HepG2 (cell line): ENCODE data around the gene KTI12. TPM values are rescaled to one million over a fixed set of nuclear protein-coding genes. Genes with fewer than 3 reads are reported as not detected.

Source experiments
- ATAC-seq: fragments of 200-7000 bp; cut with Tn5 transposase; 3 replicates; pipeline ENCODE4 v1.9.1; 2020; ENCODE audit warnings: mild to moderate bottlenecking, moderate library complexity
- BruUV-seq: library from RNA; stranded (reverse); fragments of 400-500 nt; replicated peaks from 2 replicates; lab custom pipeline; 2021; lab: Mats Ljungman, UMichigan
- CTCF ChIA-PET: fragments of 300-600 bp; formaldehyde crosslinking; extraction: SDS; loops from one replicate; lab custom pipeline; 2021; ENCODE audit warnings: low total read pairs, inconsistent platforms, low intra/inter-chr PET ratio; lab: Yijun Ruan, JAX
- POLR2A ChIA-PET: fragments of 350-600 bp; sonication (Branson Sonifier 250); formaldehyde crosslinking; loops from one replicate; lab custom pipeline; 2020; ENCODE audit warnings: antibody characterized with exemption, inconsistent platforms; lab: Yijun Ruan, JAX
- DNase-seq: peaks from one replicate; pipeline ENCODE4 v3.0.0-alpha.2; 2015; ENCODE audit warnings: low spot score
- FAIRE-seq: peaks from 3 replicates; lab custom pipeline; 2011; peaks lifted over from hg19 to GRCh38; lab: Jason Lieb, UNC
- H2AFZ ChIP-seq: one replicate; pipeline ENCODE4 v1.6.1; 2011; ENCODE audit warnings: low read length, inconsistent platforms
- H3K27ac ChIP-seq: fragments of 300-600 bp; 3 replicates; pipeline ENCODE4 v1.8.0; 2011; ENCODE audit warnings: mixed run types, mild to moderate bottlenecking, mixed read lengths, low read length, inconsistent platforms; ENCODE audit not compliant: insufficient read depth; ENCODE audit errors: extremely low read length
- H3K27me3 ChIP-seq, 2 experiments: fragments of 200-600 bp in 1 of 2; 2 replicates in 1 of 2; 3 replicates in 1 of 2; pipeline versions ENCODE4 v1.6.0 to v1.8.0; 2011; ENCODE audit warnings: low read length in 2 of 2, mild to moderate bottlenecking in 2 of 2, moderate library complexity in 2 of 2, inconsistent platforms in 1 of 2; ENCODE audit not compliant: insufficient read depth in 2 of 2, control insufficient read depth in 1 of 2
- H3K36me3 ChIP-seq, 2 experiments: fragments of 200-600 bp in 1 of 2; replicated peaks in 1 of 2; 2 replicates in 1 of 2; 3 replicates in 1 of 2; pipeline versions ENCODE4 v1.5.1 to v1.8.0; 2011; ENCODE audit warnings: low read length in 2 of 2, inconsistent platforms in 1 of 2; ENCODE audit not compliant: insufficient read depth in 2 of 2, control insufficient read depth in 1 of 2
- H3K4me1 ChIP-seq: 2 replicates; pipeline ENCODE4 v1.5.1; 2012; ENCODE audit warnings: low read length, inconsistent platforms; ENCODE audit not compliant: insufficient read depth
- H3K4me2 ChIP-seq: 2 replicates; pipeline ENCODE4 v1.6.0; 2011; ENCODE audit warnings: low read depth, low read length, inconsistent platforms
- H3K4me3 ChIP-seq, 3 experiments: fragments of 200-600 bp in 1 of 3; sonication (generic), shearing (Covaris generic) in 1 of 3; replicated peaks in 1 of 3; 2 replicates each; pipeline ENCODE4 v1.5.1; 2011 to 2016; ENCODE audit warnings: low read length in 3 of 3, inconsistent platforms in 2 of 3, low read depth in 2 of 3, mild to moderate bottlenecking in 2 of 3, control low read depth in 1 of 3, mixed read lengths in 1 of 3; ENCODE audit not compliant: insufficient read depth in 1 of 3
- H3K79me2 ChIP-seq: one replicate; pipeline ENCODE4 v1.6.1; 2011; ENCODE audit warnings: low read length, inconsistent platforms; ENCODE audit not compliant: insufficient read depth
- H3K9ac ChIP-seq: 2 replicates; pipeline ENCODE4 v1.6.0; 2011; ENCODE audit warnings: mild to moderate bottlenecking, low read depth, low read length, inconsistent platforms; ENCODE audit not compliant: insufficient read depth
- H3K9me3 ChIP-seq: 2 replicates; pipeline ENCODE4 v1.5.1; 2012; ENCODE audit warnings: mild to moderate bottlenecking, low read length
- H4K20me1 ChIP-seq: 2 replicates; pipeline ENCODE4 v1.6.0; 2011; ENCODE audit warnings: inconsistent platforms, mild to moderate bottlenecking, low read length, moderate library complexity; ENCODE audit not compliant: insufficient read depth
- CC2D1A ChIP-seq: sonication (generic); formaldehyde crosslinking; IDR thresholded peaks from 2 replicates; pipeline ENCODE4 v1.8.1; 2023; ENCODE audit warnings: mild to moderate bottlenecking, missing genetic modification reagents
- MEF2D ChIP-seq: sonication (generic); formaldehyde crosslinking; IDR thresholded peaks from 2 replicates; pipeline ENCODE4 v1.5.1; 2020; ENCODE audit warnings: mild to moderate bottlenecking, missing genetic modification reagents
- PHF20 ChIP-seq: sonication (generic); formaldehyde crosslinking; IDR thresholded peaks from 2 replicates; pipeline ENCODE4 v1.5.0; 2020; ENCODE audit warnings: mild to moderate bottlenecking, missing genetic modification reagents
- SAP130 ChIP-seq: IDR thresholded peaks from 2 replicates; pipeline ENCODE4 v1.6.1; 2016; ENCODE audit warnings: low read depth
- SP1 ChIP-seq, 2 experiments: fragments of 450-650 bp in 1 of 2; sonication (generic) in 1 of 2; formaldehyde crosslinking in 1 of 2; IDR thresholded peaks; 2 replicates each; pipeline versions ENCODE4 v1.4.0 to v1.6.1; 2016 to 2020; ENCODE audit warnings: missing genetic modification reagents in 1 of 2
- SP4 ChIP-seq: sonication (generic); formaldehyde crosslinking; IDR thresholded peaks from 2 replicates; pipeline ENCODE4 v1.8.1; 2023; ENCODE audit warnings: mild to moderate bottlenecking, missing genetic modification reagents
- STAT5B ChIP-seq: sonication (generic); formaldehyde crosslinking; IDR thresholded peaks from 2 replicates; pipeline ENCODE4 v1.4.0; 2020; ENCODE audit warnings: missing genetic modification reagents
- ZMYM4 ChIP-seq: sonication (generic); formaldehyde crosslinking; IDR thresholded peaks from 2 replicates; pipeline ENCODE4 v1.8.1; 2023; ENCODE audit warnings: mild to moderate bottlenecking, missing genetic modification reagents
- WGBS: methylation state at CpG from one replicate; pipeline ENCODE4 v1.1.6; 2017; ENCODE audit warnings: low lambda C conversion rate; 5-methylcytosine and 5-hydroxymethylcytosine counted together
- in situ Hi-C: cut with HindIII; loops from 2 replicates; pipeline ENCODE4 v1.10.0; 2017; ENCODE audit warnings: low pct_unique_long_range_greater_than_20kb; ENCODE audit not compliant: extremely low pct_ligation_motif_present
- intact Hi-C: fragments of 100-400 bp; cut with micrococcal nuclease; formaldehyde crosslinking; loops from one replicate; pipeline ENCODE4 v1.10.0; 2022; ENCODE audit not compliant: unreplicated experiment
- polyA plus RNA-seq, 8 experiments: library from polyadenylated mRNA; depleted of rRNA in 3 of 8; stranded (reverse) in 7 of 8; unstranded in 1 of 8; fragments of >200 nt; fragmentation: Illumina TruSeq in 4 of 8; extraction: Trizol in 4 of 8; gene quantifications; 2 replicates each; pipeline versions ENCODE4 v1.2.1 to v1.2.3, GENCODE V29; 2011 to 2016; ENCODE audit warnings: low read depth in 4 of 8, missing spikeins in 1 of 8, mixed read lengths in 1 of 8; ENCODE audit not compliant: insufficient read depth in 1 of 8
- total RNA-seq, 5 experiments: library from RNA; depleted of rRNA; stranded (reverse); fragments of >200 nt; fragmentation: Illumina TruSeq; extraction: Trizol; gene quantifications; 2 replicates each; pipeline ENCODE4 v1.2.3, GENCODE V29; 2016; ENCODE audit warnings: low read depth in 1 of 5
- TF ChIP-seq, protein P1 (sequence below): sonication (generic); formaldehyde crosslinking; IDR thresholded peaks from 2 replicates; pipeline ENCODE4 v1.4.0; 2020; ENCODE audit warnings: missing genetic modification reagents
- TF ChIP-seq, protein P2 (sequence below): sonication (generic); formaldehyde crosslinking; IDR thresholded peaks from 2 replicates; pipeline ENCODE4 v1.5.1; 2020; ENCODE audit warnings: mild to moderate bottlenecking, missing genetic modification reagents, moderate library complexity

KTI12 gene
- total and polyA plus RNA-seq, 2 of the 13 experiments (the other 11 are each of a cell fraction or from before 2014, with no cell fraction given): 7.4 to 10.2 TPM

DNA sequence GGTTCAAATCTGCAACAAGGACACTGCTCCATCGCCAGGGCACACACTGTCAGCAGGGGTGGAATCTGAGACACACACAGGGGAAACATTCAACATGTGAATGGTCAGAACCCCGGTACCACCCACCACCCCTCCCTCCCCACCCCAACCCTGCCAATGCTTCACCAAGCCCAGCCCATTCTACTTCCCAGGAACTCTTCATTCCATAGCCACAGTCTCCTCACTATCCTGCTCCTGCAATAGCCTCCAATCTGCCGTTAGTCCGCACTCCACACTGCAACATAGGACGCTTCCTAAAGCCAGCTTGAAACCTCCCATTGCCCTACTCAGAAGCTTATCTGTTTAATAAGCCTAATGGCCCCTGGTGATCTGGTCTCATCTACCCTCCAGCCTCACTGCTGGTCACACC lies 35.6 kb downstream of the KTI12 start:
- TF ChIP-seq MEF2D (CRISPR knock-in tag): no peak
- no peak for TF ChIP-seq ZMYM4 (CRISPR knock-in tag)
- TF ChIP-seq CC2D1A: no peak
- no peak for TF ChIP-seq PHF20
- TF ChIP-seq STAT5B (CRISPR knock-in tag): no peak
- TF ChIP-seq, all 625 proteins: peak for 0
- Histone ChIP-seq H4K20me1 (no peaks in the 10 kb centered on the region), H3K9ac (no peak overlapping the region), H2AFZ (no peak overlapping the region), H3K9me3 (no peaks in the 10 kb centered on the region), H3K4me2 (no peak overlapping the region), H3K4me1 (peaks cover 5% of the 10 kb centered on the region; the same call in 1 of the 2 replicates), H3K4me3 (no peak overlapping the region), H3K27me3 (peaks cover 0 to 23% of the 10 kb centered on the region in 2 experiments), H3K27ac (no peak overlapping the region), H3K79me2 (no peaks in the 10 kb centered on the region), H3K36me3 (no peaks in the 10 kb centered on the region)
- FAIRE-seq (no peak), ATAC-seq (no peak), DNase-seq (no peak)
- in situ Hi-C loops (loop anchor here (5.0 kb wide), 1 partner anchor 91 kb away; no protein-coding TSS in a partner anchor), intact Hi-C loops (no loop called here)
- ChIA-PET CTCF (no interaction called here), POLR2A (no interaction called here)
- no TSS peak for BruUV-seq
- WGBS: 21% methylated on average over 5 of the region's 5 CpGs

DNA sequence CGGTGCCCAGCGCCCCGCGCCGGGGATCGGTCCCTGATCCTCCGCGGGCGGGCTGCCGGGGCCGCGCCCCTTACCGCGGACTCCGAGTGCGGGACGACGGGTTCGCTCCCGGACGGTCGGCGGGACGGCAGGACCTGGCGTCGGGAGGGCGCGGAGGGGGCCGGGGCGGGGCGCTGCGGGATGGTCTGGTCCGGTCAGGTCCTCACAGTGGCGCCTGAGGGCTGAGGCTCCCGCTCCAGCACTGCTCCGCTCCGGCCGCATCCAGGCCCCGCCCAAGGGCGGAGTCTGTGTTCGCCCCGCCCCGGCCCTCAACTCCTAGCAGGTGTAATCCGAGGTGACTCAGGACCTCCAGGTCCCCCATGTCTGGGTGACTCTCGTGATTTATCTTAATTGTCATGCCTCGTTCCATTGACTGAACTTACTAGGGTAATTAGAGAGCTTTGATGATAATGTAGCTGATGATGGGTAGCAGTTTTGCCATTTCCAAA lies 43.1 kb downstream of the KTI12 start, which contains the start of gene RAB3B:
Gene RAB3B, minus strand, starts transcription at position 223 of the 488 bp plus-strand sequence. CDS start 13,583 bp downstream, outside the sequence.
- H3K4me1 ChIP-seq: peaks cover 10% of the 10 kb centered on the region
- intact Hi-C loops: no loop called here
- H3K4me2 ChIP-seq: peak within 1 kb of the TSS; percentile 51
- no peaks in the 10 kb centered on the region for H3K36me3 ChIP-seq
- peak; percentile 40 for DNase-seq
- no peak within 1 kb of the TSS for H3K27ac ChIP-seq
- FAIRE-seq: no peak
- in situ Hi-C loops: no loop called here
- no peak within 1 kb of the TSS for H3K9ac ChIP-seq
- ChIA-PET CTCF (interaction anchor here (0.7 kb wide), 1 partner anchor 94 kb away, joined by 3 read pairs; no protein-coding TSS in a partner anchor), POLR2A (no interaction called here)
- peak within 1 kb of the TSS; percentile 50 to 66 (median 58); a peak in 5 of 6 replicates for H3K4me3 ChIP-seq
- H3K79me2 ChIP-seq: no peaks in the 10 kb centered on the region
- BruUV-seq: no TSS peak
- ATAC-seq: peak; percentile 96
- no peaks in the 10 kb centered on the region for H4K20me1 ChIP-seq
- H3K27me3 ChIP-seq: peaks cover 1 to 35% of the 10 kb centered on the region in 2 experiments; a peak in 2 of 5 replicates
- no peaks in the 10 kb centered on the region for H3K9me3 ChIP-seq
- no peak within 1 kb of the TSS for H2AFZ ChIP-seq
- 0% methylated on average over 1 of the region's 46 CpGs for WGBS
- 0 out of 2 replicates have a peak, but pooled peaks have one; percentile 11 for TF ChIP-seq SAP130
- TF ChIP-seq, protein P1, sequence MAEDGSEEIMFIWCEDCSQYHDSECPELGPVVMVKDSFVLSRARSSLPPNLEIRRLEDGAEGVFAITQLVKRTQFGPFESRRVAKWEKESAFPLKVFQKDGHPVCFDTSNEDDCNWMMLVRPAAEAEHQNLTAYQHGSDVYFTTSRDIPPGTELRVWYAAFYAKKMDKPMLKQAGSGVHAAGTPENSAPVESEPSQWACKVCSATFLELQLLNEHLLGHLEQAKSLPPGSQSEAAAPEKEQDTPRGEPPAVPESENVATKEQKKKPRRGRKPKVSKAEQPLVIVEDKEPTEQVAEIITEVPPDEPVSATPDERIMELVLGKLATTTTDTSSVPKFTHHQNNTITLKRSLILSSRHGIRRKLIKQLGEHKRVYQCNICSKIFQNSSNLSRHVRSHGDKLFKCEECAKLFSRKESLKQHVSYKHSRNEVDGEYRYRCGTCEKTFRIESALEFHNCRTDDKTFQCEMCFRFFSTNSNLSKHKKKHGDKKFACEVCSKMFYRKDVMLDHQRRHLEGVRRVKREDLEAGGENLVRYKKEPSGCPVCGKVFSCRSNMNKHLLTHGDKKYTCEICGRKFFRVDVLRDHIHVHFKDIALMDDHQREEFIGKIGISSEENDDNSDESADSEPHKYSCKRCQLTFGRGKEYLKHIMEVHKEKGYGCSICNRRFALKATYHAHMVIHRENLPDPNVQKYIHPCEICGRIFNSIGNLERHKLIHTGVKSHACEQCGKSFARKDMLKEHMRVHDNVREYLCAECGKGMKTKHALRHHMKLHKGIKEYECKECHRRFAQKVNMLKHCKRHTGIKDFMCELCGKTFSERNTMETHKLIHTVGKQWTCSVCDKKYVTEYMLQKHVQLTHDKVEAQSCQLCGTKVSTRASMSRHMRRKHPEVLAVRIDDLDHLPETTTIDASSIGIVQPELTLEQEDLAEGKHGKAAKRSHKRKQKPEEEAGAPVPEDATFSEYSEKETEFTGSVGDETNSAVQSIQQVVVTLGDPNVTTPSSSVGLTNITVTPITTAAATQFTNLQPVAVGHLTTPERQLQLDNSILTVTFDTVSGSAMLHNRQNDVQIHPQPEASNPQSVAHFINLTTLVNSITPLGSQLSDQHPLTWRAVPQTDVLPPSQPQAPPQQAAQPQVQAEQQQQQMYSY (CRISPR knock-in tag): peak; percentile 63
- no peak for TF ChIP-seq SP1 (IDR thresholded peaks at IDR 0.05)
- TF ChIP-seq SP1 (CRISPR knock-in tag; IDR thresholded peaks at IDR 0.05): 0 out of 2 replicates have a peak, but pooled peaks have one; percentile 47
- TF ChIP-seq, protein P2, sequence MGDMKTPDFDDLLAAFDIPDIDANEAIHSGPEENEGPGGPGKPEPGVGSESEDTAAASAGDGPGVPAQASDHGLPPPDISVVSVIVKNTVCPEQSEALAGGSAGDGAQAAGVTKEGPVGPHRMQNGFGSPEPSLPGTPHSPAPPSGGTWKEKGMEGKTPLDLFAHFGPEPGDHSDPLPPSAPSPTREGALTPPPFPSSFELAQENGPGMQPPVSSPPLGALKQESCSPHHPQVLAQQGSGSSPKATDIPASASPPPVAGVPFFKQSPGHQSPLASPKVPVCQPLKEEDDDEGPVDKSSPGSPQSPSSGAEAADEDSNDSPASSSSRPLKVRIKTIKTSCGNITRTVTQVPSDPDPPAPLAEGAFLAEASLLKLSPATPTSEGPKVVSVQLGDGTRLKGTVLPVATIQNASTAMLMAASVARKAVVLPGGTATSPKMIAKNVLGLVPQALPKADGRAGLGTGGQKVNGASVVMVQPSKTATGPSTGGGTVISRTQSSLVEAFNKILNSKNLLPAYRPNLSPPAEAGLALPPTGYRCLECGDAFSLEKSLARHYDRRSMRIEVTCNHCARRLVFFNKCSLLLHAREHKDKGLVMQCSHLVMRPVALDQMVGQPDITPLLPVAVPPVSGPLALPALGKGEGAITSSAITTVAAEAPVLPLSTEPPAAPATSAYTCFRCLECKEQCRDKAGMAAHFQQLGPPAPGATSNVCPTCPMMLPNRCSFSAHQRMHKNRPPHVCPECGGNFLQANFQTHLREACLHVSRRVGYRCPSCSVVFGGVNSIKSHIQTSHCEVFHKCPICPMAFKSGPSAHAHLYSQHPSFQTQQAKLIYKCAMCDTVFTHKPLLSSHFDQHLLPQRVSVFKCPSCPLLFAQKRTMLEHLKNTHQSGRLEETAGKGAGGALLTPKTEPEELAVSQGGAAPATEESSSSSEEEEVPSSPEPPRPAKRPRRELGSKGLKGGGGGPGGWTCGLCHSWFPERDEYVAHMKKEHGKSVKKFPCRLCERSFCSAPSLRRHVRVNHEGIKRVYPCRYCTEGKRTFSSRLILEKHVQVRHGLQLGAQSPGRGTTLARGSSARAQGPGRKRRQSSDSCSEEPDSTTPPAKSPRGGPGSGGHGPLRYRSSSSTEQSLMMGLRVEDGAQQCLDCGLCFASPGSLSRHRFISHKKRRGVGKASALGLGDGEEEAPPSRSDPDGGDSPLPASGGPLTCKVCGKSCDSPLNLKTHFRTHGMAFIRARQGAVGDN: peak; percentile 39; the same call in 1 of the 2 replicates
- TF ChIP-seq SP4 (CRISPR knock-in tag): peak; percentile 34; the same call in 1 of the 2 replicates
